ENCODE measurements around the gene PSRC1. TPM values are rescaled to one million over a fixed set of nuclear protein-coding genes. Genes with fewer than 3 reads are reported as not detected.

PSRC1 gene
- total RNA-seq, 2 donors from 2014 or later, result 4.7 to 16.2 TPM

DNA sequence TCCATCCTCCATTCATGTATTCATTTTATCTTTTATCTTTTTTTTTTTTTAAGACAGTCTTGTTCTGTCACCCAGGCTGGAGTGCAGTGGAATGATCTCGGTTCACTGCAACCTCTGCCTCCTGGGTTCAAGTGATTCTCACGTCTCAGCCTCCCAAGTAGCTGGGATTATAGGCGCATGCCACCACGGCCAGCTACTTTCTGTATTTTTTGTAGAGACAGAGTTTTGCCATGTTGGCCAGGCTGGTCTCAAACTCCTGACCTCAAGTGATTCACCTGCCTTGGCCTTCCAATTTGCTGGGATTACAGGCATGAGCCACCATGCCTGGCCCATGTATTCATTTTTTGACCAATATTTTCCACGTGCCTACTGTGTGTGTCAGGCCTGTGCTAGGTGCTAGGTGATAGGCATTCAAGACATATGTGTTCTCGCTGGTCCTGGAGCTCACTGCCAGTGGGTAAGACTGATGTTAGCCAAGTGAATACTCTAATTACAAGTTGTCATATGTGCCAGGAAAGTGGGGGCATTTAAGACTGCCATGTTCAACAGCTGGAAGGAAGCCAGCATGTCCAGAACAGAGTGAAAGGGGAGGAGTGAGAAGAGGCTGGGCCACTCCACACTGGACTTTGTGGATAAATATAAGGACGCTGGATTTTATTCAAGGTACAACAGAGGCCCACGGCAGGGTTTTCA lies 38.9 kb downstream of the PSRC1 start:
- H3K27me3 Mint-ChIP-seq, result peaks cover 15 to 16% of the 10 kb centered on the region in 2 donors

DNA sequence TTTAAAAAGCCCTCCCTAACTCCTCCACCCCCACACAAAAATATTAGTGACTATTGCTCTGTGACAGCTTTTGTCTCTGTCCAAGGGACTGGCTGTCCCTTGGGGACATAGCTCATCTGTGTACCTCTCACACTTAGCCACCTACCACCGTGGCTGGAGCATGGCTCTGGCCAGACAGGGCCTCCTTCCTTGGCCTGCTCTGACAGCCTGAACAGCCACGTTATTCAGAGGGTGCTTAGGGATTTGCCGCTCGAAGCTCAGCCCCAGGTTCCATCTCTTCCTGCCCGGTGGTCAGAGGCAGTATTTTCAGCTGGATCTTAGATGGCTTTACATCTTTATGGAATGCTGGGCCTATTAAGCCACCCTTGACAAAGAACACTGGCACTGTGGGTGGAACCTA lies 39.7 kb downstream of the PSRC1 start:
- Mint-ChIP-seq H3K4me1 (ENCODE audit: low read depth in 2 of 2) (peaks cover 12% of the 10 kb centered on the region in 2 donors), H3K9me3 (no peaks in the 10 kb centered on the region), H3K27ac (no peak overlapping the region), H3K36me3 (peaks cover 6% of the 10 kb centered on the region), H3K4me3 (no peak overlapping the region), H3K27me3 (peaks cover 15 to 16% of the 10 kb centered on the region in 2 donors)
- no peak for ATAC-seq
- DNase-seq (ENCODE audit: low spot score), result no peak

More for the DNA sequence above, 38.9 kb downstream of the PSRC1 start:
- Mint-ChIP-seq H3K4me3 (no peak overlapping the region), H3K9me3 (no peaks in the 10 kb centered on the region), H3K27ac (peak overlapping the region in 1 of 2 donors; percentile 23), H3K36me3 (no peaks in the 10 kb centered on the region), H3K4me1 (ENCODE audit: low read depth in 2 of 2) (peaks cover 13 to 15% of the 10 kb centered on the region in 2 donors)
- ATAC-seq, result no peak
- no peak for DNase-seq (ENCODE audit: low spot score)

DNA sequence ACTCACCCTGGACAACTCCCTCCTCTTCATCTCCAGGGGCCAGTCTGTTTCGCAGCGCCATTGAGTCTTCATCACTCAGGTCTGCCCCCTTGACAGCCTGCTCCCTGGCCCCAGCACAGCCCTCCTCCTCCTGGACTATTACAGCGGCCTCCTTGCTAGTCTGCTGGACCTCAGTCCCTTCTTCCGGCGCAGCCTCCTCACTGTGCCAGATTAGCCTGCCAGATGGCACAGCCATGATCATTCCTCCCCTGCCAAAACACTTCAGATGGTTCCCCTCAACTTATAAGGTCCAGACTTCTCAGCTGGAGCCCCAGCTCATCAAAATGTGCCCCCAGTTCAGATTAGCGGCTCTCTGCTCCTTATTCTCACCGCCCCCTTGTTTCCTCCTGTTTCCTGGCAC lies 40.6 kb downstream of the PSRC1 start:
- no peak overlapping the region for H3K4me3 Mint-ChIP-seq
- ATAC-seq (no peak), DNase-seq (ENCODE audit: low spot score) (no peak)
- H3K27ac Mint-ChIP-seq, result peak overlapping the region in 1 of 2 donors; percentile 46
- H3K36me3 Mint-ChIP-seq, result peaks cover 6% of the 10 kb centered on the region
- no peaks in the 10 kb centered on the region for H3K9me3 Mint-ChIP-seq
- peaks cover 12% of the 10 kb centered on the region in 2 donors for H3K4me1 Mint-ChIP-seq (ENCODE audit: low read depth in 2 of 2)
- H3K27me3 Mint-ChIP-seq, result peaks cover 15 to 16% of the 10 kb centered on the region in 2 donors

- H3K27ac Mint-ChIP-seq, result peak overlapping the region in 1 of 2 donors; percentile 46
- H3K36me3 Mint-ChIP-seq, result peaks cover 6% of the 10 kb centered on the region
- no peaks in the 10 kb centered on the region for H3K9me3 Mint-ChIP-seq
- H3K4me3 Mint-ChIP-seq, result no peak overlapping the region
- DNase-seq (ENCODE audit: low spot score) (no peak), ATAC-seq (no peak)
- H3K27me3 Mint-ChIP-seq, result peaks cover 15 to 16% of the 10 kb centered on the region in 2 donors
- peaks cover 12% of the 10 kb centered on the region in 2 donors for H3K4me1 Mint-ChIP-seq (ENCODE audit: low read depth in 2 of 2)
These were observed 41.1 kb downstream of the PSRC1 start for GRCh38 chr1:109241841-109242345.

GRCh38 chr1:109241344-109241743 lies 41.6 kb downstream of the PSRC1 start:
- Mint-ChIP-seq H3K27ac (no peak overlapping the region), H3K4me1 (ENCODE audit: low read depth in 2 of 2) (peaks cover 12% of the 10 kb centered on the region in 2 donors)
- no peak for ATAC-seq

GRCh38 chr1:109240158-109241152 lies 42.5 kb downstream of the PSRC1 start:
- Mint-ChIP-seq H3K27ac (no peak overlapping the region), H3K4me1 (ENCODE audit: low read depth in 2 of 2) (peaks cover 12% of the 10 kb centered on the region in 2 donors)
- no peak for ATAC-seq

More at GRCh38 chr1:109241344-109241743, 41.6 kb downstream of the PSRC1 start:
- Mint-ChIP-seq H3K4me3 (no peak overlapping the region), H3K36me3 (peaks cover 6% of the 10 kb centered on the region), H3K27me3 (peaks cover 9 to 16% of the 10 kb centered on the region in 2 donors), H3K9me3 (no peaks in the 10 kb centered on the region)
- no peak for DNase-seq (ENCODE audit: low spot score)

GRCh38 chr1:109239409-109240068 lies 43.4 kb downstream of the PSRC1 start:
- ATAC-seq (peak in 1 of 2 donors; percentile 51), DNase-seq (ENCODE audit: low spot score) (no peak)
- peaks cover 15 to 18% of the 10 kb centered on the region in 2 donors for H3K4me1 Mint-ChIP-seq (ENCODE audit: low read depth in 2 of 2)
- no peaks in the 10 kb centered on the region for H3K9me3 Mint-ChIP-seq
- peaks cover 5 to 12% of the 10 kb centered on the region in 2 donors for H3K27me3 Mint-ChIP-seq
- peaks cover 16% of the 10 kb centered on the region for H3K36me3 Mint-ChIP-seq
- H3K27ac Mint-ChIP-seq, result no peak overlapping the region
- no peak overlapping the region for H3K4me3 Mint-ChIP-seq

More at GRCh38 chr1:109240158-109241152, 42.5 kb downstream of the PSRC1 start:
- Mint-ChIP-seq H3K36me3 (peaks cover 12% of the 10 kb centered on the region), H3K27me3 (peaks cover 8 to 16% of the 10 kb centered on the region in 2 donors), H3K9me3 (no peaks in the 10 kb centered on the region), H3K4me3 (no peak overlapping the region)
- no peak for DNase-seq (ENCODE audit: low spot score)

- Mint-ChIP-seq H3K9me3 (no peaks in the 10 kb centered on the region), H3K36me3 (peaks cover 16% of the 10 kb centered on the region), H3K4me1 (ENCODE audit: low read depth in 2 of 2) (peaks cover 15 to 18% of the 10 kb centered on the region in 2 donors), H3K4me3 (no peak overlapping the region), H3K27ac (no peak overlapping the region), H3K27me3 (peaks cover 0 to 7% of the 10 kb centered on the region in 2 donors)
- no peak for ATAC-seq
- no peak for DNase-seq (ENCODE audit: low spot score)
These were observed 43.9 kb downstream of the PSRC1 start for GRCh38 chr1:109239047-109239408.

DNA sequence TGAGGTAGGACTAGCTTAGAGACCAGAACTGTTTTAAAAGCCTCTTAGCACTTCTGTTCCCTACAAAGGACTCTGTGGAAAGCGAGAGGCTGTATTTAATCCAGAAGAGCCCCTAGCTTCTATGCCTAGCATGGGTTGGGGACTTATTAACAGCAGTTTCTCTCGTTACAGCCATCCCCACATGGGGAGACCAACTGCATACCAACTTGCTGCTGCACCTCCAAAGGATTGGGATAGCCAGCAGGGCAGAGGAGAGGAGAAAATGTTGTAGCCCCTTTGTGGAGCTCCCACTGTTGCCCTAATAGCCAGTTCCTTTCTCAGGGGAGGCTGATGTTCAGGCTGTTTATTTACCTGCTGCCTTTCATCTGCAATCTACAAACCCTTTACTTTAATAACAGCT lies 44.6 kb downstream of the PSRC1 start:
- Mint-ChIP-seq H3K27me3 (peaks cover 0 to 7% of the 10 kb centered on the region in 2 donors), H3K36me3 (peaks cover 16% of the 10 kb centered on the region), H3K4me3 (no peak overlapping the region), H3K4me1 (ENCODE audit: low read depth in 2 of 2) (peaks cover 15 to 18% of the 10 kb centered on the region in 2 donors), H3K9me3 (no peaks in the 10 kb centered on the region), H3K27ac (no peak overlapping the region)
- DNase-seq (ENCODE audit: low spot score), result no peak
- ATAC-seq, result no peak

- Mint-ChIP-seq H3K36me3 (peaks cover 16% of the 10 kb centered on the region), H3K27ac (no peak overlapping the region), H3K9me3 (no peaks in the 10 kb centered on the region), H3K27me3 (peaks cover 0 to 4% of the 10 kb centered on the region in 2 donors), H3K4me3 (no peak overlapping the region), H3K4me1 (ENCODE audit: low read depth in 2 of 2) (peaks cover 13 to 18% of the 10 kb centered on the region in 2 donors)
- ATAC-seq (no peak), DNase-seq (ENCODE audit: low spot score) (no peak)
These were observed 45.4 kb downstream of the PSRC1 start for GRCh38 chr1:109237512-109237911.

DNA sequence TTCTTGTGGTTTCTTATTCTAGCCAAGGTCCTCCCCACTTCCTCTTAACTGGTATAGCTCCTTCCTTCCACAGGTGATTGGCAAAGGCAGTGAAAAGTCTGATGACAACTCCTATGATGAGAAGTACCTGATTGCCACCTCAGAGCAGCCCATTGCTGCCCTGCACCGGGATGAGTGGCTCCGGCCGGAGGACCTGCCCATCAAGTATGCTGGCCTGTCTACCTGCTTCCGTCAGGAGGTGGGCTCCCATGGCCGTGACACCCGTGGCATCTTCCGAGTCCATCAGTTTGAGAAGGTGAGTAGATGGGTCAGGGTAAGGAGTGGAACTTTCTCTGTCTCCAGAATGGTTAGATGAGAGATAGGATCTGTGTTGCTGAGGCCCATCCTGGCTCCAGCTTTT lies 47.8 kb downstream of the PSRC1 start:
- Mint-ChIP-seq H3K4me1 (ENCODE audit: low read depth in 2 of 2) (peaks cover 5 to 6% of the 10 kb centered on the region in 2 donors), H3K4me3 (no peak overlapping the region), H3K27ac (no peak overlapping the region), H3K27me3 (no peaks in the 10 kb centered on the region), H3K9me3 (no peaks in the 10 kb centered on the region), H3K36me3 (peaks cover 21% of the 10 kb centered on the region)
- DNase-seq (ENCODE audit: low spot score) (no peak), ATAC-seq (no peak)

- Mint-ChIP-seq H3K27me3 (no peaks in the 10 kb centered on the region), H3K36me3 (peaks cover 24% of the 10 kb centered on the region), H3K4me1 (ENCODE audit: low read depth in 2 of 2) (peaks cover 5 to 6% of the 10 kb centered on the region in 2 donors), H3K4me3 (no peak overlapping the region), H3K9me3 (no peaks in the 10 kb centered on the region), H3K27ac (no peak overlapping the region)
- no peak for ATAC-seq
- no peak for DNase-seq (ENCODE audit: low spot score)
These were observed 51.9 kb downstream of the PSRC1 start for GRCh38 chr1:109231066-109231465.
